Stimulated activated CD4-positive, alpha-beta T cell treated with anti-CD3 and anti-CD28 coated beads, TNF-alpha, amount 100 ng/mL, for 4 hours (primary cell): Measurements from ENCODE around the gene ADAMTSL2.
"Not testable (repeated sequence)": the region's sequence is repeated elsewhere in the genome, so short reads cannot be mapped to it uniquely, and the experiment has no call there.

ENCODE experiments used
- DNase-seq, 3 experiments: peaks; one replicate each; pipeline ENCODE4 v3.0.0-alpha.2; 2020; ENCODE audit warnings: low read depth in 3 of 3

Gene ADAMTSL2

GRCh38 chr9:133558191-133559126 is 24.0 kb downstream of the ADAMTSL2 start:
- peak in 1 of 3 experiments; percentile 15 for DNase-seq

GRCh38 chr9:133560311-133560710 is 25.8 kb downstream of the ADAMTSL2 start:
- no peak for DNase-seq

- DNase-seq: no peak
Observed at GRCh38 chr9:133560944-133561343, 26.4 kb downstream of the ADAMTSL2 start.

DNA sequence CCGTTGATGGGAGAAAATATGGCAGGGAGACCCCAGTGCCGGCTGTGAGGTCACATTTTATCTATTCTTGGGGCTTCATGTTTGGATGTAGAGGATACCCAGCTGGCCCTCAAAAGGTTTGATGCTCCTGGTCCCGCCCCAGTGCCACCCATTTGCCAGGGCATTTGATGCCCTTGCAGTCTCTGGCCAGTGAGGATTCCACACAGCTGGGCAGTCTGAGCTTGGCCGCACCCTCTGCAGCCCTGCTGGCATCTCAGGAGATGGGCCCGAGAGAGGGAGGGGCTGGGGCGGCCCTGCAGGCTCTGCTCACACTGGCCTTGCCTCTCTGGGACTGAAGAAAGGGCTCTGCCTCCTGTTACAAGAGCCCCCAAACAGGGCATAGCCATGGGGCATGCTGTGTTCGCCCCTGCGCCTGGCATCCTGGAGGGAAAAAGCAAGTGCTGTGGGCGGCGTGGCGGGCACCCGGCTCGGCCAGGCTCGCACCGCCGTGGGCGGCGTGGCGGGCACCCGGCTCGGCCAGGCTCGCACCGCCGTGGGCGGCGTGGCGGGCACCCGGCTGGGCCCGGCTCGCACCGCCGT is 27.6 kb downstream of the ADAMTSL2 start:
- DNase-seq: no peak

DNA sequence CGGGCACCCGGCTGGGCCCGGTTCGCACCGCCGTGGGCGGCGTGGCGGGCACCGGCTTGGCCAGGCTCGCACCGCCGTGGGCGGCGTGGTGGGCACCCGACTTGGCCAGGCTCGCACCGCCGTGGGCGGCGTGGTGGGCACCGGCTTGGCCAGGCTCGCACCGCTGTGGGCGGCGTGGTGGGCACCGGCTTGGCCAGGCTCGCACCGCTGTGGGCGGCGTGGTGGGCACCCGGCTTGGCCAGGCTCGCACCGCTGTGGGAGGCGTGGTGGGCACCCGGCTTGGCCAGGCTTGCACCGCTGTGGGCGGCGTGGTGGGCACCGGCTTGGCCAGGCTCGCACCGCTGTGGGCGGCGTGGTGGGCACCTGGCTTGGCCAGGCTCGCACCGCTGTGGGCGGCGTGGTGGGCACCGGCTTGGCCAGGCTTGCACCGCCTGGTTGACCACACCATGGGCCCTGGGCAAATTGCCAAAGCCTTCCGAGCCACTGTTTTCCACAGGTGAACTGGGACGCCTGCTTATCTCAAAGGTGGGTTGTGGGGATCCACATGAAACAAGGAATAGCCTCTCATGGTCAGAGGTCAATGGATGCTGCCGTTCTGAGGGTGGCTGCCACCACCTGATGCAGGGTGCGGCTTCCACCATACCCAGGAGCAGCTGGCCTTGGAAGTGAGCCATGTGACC is 28.2 kb downstream of the ADAMTSL2 start:
- no peak for DNase-seq

GRCh38 chr9:133563291-133563796 is 28.8 kb downstream of the ADAMTSL2 start:
- no peak for DNase-seq

DNA sequence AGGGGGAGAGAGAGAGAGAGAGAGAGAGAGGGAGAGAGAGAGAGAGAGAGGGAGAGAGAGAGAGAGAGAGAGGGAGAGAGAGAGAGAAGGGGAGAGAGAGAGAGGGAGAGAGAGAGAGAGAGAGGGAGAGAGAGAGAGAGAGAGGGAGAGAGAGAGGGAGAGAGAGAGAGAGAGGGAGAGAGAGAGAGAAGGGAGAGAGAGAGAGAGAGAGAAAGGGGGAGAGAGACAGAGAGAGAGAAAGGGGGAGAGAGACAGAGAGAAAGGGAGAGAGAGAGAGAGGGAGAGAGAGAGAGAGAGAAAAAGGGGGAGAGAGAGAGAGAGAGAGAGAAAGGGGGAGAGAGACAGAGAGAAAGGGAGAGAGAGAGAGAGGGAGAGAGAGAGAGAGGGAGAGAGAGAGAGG is 29.3 kb downstream of the ADAMTSL2 start:
- DNase-seq: not testable (repeated sequence)

DNA sequence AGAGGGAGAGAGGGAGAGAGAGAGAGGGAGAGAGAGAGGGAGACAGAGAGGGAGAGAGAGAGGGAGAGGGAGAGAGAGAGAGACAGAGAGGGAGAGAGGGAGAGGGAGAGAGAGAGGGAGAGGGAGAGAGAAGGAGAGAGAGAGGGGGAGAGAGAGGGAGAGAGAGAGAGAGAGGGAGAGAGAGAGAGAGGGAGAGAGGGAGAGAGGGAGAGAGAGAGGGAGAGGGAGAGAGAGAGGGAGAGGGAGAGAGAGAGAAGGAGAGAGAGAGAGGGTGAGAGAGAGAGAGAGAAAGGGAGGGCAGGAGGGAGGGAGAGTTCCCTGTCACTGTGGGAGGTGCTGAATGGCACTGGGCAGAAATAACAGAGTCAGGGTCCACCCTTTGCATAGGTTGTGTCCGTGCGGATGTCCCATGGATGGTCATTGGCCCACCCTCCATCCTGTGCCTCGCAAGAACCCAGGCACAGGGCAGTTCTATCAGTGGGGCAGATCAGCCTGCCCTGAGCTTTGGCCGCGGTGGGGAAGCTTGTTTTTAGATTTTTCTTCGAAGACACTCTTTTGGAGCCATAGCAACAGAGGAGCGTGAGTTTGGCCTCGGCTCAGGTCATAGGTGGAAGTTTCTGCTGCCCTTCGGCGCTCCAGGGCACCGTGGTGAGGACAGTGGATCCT is 30.1 kb downstream of the ADAMTSL2 start:
- DNase-seq: no peak

GRCh38 chr9:133566382-133566781 is 31.9 kb downstream of the ADAMTSL2 start:
- DNase-seq: no peak

GRCh38 chr9:133566817-133567216 is 32.3 kb downstream of the ADAMTSL2 start:
- no peak for DNase-seq

DNA sequence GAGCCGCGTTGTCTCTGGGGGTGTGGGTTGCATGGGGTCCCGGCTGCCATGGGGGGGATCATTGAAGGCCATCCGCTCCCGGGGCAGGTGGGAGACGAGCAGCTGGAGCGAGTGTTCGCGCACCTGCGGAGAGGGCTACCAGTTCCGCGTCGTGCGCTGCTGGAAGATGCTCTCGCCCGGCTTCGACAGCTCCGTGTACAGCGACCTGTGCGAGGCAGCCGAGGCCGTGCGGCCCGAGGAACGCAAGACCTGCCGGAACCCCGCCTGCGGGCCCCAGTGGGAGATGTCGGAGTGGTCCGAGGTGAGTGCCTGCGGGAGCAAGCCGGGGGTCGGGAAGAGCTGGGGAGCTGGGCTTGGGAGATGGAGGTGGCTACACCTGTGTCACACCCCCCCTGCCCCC is 33.7 kb downstream of the ADAMTSL2 start:
- DNase-seq: no peak

DNA sequence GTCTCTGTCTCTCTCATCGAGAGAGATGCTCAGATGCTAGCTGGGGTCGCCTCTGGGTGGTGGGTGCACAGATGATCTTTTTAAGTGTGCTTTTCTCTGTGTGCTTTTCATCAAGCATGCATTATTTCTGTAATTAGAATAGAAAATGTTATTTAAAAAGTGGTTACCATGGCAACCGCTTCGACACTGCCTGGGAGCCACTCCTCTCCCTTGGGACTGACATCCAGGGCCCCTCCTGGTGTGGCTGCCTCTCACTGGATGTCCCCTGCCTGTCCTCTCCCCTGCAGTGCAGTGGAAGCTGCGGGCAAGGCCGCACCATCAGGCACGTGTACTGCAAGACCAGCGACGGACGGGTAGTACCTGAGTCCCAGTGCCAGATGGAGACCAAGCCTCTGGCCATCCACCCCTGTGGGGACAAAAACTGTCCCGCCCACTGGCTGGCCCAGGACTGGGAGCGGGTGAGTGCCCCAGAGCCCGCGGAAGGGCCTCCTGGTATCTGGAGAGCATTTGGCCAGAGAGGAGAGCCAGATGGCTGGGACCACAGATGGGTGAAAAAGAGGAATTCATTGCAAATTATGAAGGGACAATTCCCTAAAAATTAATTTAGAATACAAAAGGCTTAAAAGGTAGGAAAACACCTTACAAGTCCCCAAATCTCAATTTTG is 34.7 kb downstream of the ADAMTSL2 start:
- no peak for DNase-seq

GRCh38 chr9:133569891-133570690 is 35.6 kb downstream of the ADAMTSL2 start:
- DNase-seq: no peak

DNA sequence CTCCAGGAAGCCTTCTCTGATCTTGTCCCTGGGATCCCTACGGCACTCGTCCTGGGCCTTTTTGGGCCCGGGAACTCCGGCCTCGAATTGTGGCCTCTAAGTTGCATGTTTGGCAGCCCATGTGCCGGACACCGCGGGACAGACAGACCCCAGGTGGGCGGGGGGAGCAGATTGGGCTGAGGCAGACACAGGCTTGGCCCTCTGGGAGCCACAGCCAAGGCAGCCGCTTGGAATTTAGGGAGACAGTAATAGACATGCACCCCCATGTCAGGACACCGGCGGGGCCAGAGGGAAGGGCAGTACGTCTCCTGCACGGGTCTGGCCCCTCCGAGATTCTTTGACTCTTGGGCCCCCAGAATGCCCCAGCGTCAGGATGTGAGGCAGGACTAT is 36.2 kb downstream of the ADAMTSL2 start:
- no peak for DNase-seq

- DNase-seq: no peak
Observed at GRCh38 chr9:133571391-133571890, 36.9 kb downstream of the ADAMTSL2 start.

DNA sequence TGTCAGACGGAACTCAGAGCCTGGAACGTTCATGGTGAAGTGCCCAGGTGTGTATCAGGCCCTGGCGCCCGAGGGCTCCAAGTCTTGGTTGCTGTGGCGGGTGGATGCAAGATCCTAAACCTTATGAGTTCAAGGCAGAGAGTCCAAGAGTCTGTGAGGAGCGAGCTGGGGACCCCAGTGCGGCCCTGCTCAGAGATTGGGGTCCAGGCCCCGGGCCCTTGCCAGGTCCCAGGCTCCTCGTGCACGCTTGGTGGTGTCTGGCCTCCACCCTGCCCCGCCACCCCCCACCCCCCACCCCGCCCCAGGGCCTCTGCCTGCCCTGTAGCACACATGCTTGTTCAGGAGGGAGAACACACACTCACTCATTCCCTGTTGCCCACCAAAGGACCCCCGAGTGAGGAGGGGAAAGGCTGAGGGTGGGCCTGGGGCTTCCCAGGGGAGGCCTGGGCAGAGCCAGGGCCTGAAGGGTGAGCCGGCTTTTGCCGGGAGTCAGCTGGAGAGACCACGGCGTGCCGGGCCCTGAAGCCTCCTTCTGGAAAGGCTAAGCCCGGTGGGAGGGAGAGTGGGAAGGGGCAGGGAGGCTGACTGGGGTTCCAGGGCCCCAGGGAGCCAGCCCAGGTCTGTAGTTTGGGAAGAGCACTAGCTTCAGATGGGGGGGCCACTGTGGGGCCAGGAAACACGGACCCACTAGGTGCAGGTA is 37.5 kb downstream of the ADAMTSL2 start:
- DNase-seq: no peak

DNA sequence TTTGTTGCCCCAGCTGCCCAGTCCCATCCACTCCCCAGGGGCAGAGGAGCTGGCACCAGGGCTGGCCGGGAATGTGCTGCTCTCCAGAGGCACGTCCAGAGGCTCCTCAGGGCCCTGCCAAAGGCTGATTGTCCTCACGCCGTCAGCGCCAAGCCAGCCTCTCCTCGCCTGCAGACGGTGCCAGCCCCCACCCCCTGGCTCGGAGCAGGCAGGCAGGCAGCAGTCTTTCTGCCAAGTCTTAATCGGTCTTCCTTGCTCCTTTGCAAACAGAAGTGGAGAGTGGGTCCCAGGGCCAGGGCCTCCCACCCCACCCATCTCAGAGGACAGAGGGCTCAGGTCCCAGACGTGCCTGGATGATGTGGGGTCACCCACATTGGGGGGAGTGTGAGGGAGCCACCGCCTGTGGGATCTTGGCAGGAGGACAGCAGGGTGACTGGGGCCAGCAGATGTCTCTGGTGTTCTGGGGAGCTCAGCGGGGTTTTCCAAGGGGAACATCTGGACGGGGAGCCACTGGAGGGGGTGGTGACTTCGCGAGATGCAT is 38.4 kb downstream of the ADAMTSL2 start:
- no peak for DNase-seq

- no peak for DNase-seq
Observed at GRCh38 chr9:133573791-133574515, 39.4 kb downstream of the ADAMTSL2 start.

DNA sequence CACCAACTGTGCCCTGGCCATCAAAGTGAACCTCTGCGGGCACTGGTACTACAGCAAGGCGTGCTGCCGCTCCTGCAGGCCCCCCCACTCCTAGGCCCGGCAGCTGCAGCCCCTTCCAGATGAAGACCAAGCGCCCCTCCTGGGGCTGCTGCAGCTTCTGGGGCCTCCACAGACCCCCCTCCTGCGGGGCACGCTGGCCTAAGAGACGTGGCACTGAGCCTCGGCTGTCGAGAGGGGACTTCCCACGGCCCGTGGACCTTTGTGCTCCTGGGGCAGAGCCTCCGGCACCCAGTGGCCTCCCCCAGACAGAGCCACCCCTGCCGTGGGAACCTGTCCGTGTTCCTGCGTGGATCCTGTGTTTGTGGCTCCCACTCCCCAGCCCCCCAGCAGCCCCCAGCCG is 40.3 kb downstream of the ADAMTSL2 start:
- DNase-seq: no peak
